Hepatic stellate cell (primary cell): ENCODE data around the gene EYA3.

ENCODE experiments used
- DNase-seq: peaks from one replicate; pipeline ENCODE4 v3.0.0; 2011; ENCODE audit warnings: low spot score

The EYA3 gene

DNA sequence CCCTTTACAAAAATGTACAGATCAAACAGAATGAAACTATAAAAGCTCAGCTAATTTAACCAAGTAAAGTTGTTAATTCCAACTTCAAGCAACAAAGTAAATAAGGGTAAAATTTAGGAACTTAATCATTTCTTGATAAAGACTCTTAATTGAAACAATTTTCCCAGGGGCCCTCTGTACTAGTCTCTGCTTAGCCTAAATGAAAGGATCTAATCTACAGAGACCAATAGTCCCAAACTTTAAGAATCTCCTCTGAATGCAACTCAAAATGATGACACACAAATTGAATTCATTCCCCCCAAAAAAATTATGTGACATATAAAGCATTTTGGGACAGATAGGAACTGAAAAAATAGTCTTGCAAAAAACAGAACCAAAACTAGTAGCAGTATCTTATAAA lies 16.6 kb downstream of the EYA3 start:
- DNase-seq, result no peak

DNA sequence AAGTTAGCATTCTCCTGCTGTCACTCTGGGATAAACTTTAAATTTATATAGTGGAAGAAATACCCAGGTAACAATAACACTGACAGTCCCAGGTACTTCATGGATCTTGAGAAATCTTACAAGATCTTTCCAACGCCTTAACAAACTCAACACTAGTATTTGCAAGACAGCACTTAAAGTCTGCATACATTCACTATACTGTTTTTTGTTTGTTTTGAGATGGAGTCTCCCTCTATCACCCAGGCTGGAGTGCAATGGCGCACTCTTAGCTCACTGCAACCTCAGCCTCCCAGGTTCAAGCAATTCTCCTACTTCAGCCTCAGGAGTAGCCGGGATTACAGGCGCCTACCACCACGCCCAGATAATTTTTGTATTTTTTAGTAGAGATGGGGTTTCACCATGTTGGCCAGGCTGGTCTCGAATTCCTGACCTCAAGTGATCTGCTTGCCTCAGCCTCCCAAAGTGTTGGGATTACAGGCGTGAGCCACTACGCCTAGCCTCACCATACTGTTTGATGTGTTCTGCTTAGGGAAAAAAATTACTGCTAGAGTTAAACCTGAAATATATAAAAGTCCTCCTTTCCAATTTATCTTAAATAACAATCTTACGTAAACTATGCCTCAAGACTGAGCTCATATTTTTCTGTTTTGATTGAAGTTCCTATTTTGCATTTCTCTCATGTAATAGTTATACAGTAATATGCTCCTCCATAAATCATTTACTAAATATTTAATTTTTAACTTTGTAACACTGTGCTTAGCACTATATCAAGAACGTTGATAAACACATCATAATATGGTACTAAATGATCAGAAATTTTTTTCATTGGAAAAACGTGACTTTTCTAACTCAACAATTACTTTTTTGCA lies 17.5 kb downstream of the EYA3 start:
- no peak for DNase-seq

DNA sequence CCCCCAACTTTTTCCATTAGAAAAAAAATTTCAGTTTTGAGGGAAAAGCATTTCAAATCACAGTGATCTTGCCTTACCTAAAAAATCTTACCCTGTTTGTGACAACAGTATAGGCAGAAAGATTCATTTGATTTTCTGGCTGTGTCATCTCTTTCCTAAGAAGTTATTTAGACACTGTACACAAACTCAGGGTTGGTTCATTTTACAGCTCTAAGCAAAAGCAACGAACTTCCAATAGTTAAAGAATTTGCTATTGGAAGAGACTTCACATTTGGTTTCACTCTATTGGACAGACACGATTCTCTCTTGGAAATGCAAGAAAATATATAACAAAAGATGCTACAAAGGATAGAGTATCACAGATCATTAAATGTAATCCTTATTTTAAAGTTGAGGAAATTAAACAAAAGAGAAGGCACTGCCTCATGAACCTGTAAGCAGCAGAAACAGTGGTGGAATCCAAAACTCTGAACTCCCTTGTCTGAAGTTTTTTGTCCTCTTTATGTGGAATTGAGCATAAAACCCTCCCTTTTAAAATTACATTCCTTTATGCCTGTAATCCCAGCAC lies 20.8 kb downstream of the EYA3 start:
- DNase-seq, result no peak

DNA sequence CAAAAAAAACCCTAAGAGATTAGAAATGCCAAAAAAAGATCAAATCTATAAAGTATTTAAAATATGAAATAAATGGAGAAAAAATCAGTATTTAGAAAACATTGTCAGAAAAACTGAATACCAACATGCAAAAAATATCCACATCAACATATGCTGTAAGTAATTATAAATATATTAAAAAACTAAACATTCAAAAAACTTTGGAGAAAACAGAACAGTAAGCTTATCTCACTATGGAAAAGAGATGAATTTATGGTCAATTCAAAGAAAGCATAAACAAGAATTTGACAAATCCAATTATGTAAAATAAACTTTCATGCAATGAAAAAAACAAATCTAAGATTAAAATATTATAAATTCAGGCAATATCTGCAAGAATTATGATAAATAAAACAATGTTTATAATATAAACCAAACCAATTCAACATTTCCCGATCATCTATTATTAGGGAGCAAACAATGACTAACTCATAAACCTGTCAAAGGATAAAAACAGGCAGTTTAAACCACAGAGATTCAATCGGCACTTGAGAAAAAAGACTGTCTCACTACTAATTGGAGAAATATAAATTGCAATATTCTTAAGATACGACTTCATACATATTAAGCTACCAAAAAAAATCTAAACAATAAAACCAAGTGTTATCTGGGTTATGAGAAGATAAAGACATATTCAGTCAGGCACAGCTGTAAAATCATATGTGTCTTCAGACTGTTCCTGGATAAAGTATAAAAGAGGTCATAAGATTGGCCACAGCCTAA lies 21.8 kb downstream of the EYA3 start:
- DNase-seq, result no peak

DNA sequence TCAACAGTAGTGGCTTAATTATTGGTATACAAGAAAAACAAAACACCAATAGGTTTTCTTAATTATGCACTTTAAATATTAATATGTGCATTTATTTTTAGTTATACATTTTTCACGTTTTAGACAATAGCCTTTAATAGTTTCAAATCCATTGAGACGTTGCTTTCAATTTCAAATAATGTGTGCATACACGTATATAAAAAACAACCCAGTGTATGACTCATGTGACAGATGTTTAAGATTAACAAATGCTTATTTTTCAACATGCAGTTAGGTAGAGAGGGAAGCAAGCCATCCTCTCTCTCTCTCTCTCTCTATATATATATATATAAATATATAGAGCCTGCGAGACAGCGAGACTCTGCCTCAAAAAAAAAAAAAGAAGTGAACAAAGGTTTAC lies 24.3 kb downstream of the EYA3 start:
- peak; percentile 7 for DNase-seq

DNA sequence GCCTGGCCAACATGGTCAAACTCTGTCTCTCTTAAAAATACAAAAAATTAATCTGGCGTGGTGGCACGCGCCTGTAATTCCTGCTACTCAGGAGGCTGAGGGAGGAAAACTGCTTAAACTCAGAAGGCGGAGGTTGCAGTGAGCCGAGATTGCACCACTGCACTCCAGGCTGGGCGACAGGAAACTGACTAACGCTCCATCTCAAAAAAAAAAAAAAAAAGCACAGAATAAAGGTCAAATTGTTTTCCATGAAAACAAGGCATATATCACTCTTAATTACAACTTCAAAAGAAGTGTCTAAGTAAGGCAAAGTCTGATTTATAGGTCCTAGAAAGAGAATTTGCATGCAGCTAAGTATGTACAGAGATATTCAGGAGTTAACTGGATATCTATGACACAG lies 25.6 kb downstream of the EYA3 start:
- no peak for DNase-seq

DNA sequence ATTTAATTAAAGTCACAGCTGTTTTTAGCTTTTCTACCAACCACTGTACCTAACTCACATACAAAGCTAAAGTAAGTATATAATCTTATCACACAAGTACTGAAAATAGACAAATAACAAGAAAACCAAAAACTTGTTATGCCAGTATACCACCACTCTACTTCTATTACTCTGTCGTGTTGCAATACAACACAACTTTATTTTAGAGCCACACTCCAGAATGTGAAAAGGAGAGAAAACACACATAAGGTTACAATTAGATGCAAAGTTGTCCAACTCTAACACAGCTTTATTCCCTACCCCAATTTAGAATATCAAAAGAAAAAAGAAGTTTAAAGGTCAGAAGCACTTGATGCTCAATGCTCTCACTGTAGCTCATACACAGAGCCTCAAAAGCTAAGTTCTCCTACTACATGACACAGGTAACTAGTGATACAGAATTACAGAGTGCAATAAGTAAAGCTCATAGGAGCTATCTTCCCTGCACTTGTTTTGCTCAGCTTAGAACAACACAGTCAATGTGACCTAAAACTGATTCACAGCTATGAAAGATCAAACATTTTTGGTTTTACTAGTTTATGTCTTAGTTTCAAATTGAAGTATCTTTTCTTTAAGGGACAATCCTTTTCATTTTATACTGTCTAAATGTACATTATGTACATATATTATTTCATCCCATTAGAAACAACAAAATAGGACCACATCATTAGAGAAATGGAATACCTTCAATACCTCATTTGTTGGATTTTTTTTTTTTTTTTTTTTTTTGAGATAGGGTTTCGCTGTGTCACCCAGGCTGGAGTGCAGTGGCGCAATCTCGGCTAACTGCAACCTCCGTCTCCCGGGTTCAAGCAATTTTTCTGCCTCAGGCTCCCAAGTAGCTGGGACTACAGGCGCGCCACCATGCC lies 29.2 kb downstream of the EYA3 start:
- DNase-seq, result no peak

DNA sequence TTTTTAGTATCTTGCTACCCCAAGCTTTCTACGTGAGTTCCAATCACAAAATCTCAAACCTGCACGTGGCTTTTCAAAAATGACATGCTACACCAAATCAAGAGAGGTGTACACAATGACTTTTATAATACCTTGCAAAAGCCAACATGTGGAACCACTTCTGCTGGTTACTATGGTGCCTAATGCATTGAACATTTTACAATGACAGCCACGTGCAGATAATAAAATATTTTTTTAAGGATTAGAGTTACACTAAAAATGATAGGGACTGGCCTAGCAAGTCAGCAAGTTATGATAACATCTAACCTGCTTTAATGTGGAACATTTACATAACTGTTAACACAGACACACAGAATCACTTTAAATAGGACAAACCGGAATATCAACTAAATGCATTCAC lies 30.2 kb downstream of the EYA3 start:
- no peak for DNase-seq

DNA sequence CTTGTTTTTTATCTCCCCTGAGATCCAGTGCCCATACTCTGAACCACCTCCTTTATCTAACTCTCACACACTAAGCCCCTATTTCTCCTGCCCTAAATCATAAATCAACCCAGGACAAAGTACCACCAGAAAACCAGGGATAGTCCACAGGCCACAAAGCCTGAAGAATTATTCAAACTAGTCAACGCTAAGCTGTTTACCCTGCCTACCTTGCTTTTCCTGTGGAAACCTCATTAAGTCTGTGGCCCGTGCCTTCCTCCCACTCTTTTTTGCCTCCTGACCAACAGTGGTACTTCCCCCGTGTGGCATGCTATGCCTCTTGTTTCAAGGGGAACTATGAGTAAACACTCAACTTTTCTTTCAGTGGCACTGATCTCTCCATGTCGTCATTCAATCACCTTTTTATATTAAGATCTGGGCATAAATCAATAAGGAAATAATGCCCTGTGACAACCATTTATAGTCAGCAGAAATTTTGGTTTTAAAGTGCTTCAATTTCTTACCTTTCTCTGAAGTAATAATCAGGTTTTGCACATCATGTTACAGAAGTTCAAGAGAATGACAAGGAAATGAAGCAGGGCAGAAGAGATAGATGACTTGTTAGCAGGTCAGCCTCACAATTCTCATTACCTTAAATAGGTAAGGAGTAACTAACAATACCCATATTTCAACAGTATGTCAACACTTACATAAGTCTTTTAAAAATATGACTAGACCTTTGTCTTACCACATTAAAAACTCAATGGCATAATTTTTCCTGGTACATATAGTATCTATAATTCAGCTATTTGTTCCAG lies 32.1 kb downstream of the EYA3 start:
- no peak for DNase-seq

DNA sequence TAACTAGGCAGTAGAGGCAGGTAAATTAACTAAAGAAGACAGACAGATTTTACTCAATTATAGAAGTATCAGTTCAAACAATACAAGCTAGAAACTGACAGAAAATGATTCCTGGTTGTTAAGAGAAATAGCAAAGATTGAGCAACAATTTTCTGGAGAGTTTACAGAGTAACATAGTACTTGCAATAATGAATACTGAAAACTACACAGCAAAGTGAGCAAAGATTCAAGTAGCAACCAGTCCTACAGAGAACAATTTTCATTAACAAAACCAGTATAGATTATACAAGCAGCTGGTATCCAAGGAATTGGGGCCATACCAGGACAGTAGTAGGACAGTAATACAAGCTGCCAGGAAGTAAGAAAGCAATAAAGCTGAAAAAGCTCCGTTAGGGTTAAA lies 37.6 kb downstream of the EYA3 start:
- DNase-seq, result no peak

DNA sequence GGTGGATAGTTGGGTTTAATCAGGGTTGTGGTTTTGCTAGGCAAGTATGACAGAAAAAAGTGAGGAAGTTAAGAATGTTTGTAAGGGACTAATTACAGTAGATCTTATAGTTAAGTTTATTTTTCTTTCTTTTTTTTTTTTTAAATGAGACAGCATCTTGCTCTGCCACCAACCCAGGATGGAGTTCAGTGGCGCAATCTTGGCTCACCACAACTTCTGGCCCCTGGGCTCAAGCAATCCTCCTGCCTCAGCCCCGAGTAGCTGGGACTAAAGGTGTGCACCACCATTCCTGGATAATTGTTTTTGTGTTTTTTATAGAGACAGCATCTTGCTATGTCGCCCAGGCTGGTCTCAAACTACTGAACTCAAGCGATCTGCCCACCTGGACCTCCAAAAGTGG lies 41.7 kb downstream of the EYA3 start:
- no peak for DNase-seq

DNA sequence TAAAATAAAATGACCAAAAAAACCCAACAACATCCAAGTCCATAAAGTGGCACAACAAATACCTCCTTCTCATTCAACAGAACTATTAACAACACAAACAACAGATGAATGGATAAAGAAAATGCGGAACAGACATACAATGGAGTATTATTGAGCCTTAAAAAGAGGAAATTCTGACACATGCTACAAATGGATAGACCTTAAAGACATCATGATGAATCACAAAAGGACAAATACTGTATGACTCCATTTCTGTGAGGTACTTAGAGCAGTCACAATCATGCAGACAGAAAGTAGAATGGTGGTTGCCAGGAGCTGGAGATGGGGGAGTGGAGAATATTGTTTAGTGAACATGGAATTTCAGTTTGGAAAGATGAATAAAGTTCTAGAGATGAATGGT lies 42.6 kb downstream of the EYA3 start:
- no peak for DNase-seq

DNA sequence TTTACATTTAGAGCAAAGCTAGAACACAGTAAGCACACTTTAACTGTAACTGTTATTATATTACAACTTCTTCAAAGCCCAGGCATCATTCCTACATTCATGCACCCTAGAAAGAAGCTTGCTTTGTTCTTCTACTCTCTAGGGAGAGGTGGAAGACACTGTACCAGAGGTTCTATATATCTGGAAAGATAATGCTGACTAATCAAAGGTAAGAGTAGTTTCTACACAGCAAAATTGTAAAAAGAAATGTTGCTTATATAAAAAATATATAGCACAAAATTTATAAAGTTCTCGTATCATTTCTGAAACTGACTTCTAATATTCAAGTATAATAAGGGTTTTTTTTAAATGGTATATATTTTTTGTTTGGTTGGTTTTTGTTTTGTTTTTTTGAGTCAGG lies 44.0 kb downstream of the EYA3 start:
- DNase-seq, result no peak

DNA sequence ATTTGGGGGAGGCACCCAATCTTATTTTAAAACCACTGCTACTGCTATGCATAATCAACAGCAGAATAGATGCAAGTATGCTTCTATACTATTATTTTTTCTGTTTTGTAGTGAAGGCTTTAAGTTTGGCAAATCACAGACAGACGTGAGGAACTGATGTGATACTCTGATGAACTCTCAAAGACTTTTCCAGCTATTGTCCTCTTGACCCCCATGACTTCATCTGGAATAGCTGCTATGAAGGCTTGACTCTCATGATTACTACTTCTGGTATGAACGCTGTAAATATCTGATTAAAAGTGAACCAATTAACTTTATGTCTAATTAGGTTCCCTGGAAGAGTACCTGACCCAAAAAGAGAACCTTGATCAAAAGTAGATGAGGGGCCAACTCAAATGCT lies 49.1 kb downstream of the EYA3 start:
- no peak for DNase-seq

DNA sequence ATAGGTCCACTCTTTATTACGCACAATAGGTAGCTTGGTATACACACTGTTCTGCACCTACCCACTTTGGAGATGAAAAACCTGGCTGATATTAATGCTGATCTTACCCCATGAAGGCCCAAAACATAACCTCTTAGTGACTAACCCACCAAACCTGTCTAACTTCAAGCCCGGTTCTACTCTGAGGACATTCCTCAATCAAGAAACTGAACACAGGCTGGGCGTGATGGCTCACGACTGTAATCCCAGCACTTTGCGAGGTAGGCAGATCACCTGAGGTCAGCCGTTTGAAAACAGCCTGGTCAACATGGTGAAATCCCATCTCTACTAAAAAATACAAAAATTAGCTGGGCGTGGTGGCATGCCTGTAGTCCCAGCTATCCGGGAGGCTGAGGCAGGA lies 50.5 kb downstream of the EYA3 start:
- DNase-seq, result no peak

DNA sequence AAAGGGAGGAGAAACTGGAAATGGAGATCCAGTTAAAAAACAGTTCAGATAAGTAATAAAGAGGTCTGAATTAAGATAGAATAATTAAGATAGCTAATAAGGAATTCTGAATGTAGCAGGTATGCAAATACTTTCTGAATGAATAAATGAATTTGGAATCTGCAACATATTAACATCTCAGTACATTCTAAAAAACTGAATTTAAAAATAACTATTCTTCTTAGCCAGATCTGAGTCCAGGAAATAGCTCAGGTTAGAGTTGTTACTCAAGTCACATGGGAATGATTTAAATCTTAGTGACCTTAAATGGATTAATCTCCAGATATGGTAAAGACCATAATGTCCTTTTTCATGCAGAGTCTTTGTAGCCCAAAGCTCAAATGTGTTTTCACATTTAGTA lies 51.2 kb downstream of the EYA3 start:
- DNase-seq, result no peak

DNA sequence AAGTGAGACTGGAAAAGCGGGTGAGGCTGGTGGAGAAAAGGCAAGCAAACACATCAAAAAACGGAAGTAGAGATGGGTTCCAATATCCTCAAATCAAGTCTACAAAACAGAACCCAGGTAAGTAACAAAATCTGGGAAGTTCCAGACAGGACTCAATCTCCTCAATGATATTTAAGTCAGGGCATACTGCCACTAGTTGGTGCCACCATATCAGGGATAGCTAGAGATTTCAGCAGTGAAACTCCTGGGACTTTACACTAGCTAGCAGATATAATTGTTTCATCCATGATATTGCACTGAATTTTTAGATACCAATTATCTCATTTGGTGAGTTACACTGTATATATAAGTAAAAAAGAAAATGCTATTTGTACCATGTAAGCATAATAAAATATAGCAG lies 52.0 kb downstream of the EYA3 start:
- no peak for DNase-seq

DNA sequence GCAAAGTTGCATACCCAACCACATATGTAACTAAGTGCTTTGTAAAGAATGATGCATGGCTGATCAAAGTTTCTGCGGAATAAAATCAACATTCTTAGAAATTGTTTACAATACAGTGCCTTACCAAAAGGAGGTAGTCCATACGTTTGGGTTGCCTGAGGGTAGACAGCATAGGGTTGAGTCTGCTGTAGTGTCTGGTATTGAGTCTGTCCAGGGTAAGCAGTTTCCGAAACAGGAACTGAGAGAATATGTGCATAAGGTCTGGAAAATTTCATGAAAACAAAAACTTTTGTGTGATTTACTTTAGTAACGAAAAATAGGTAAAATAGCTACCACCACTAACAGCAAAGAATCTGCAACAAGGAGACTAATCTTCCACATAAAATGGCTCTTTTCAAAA lies 53.0 kb downstream of the EYA3 start:
- DNase-seq, result no peak

DNA sequence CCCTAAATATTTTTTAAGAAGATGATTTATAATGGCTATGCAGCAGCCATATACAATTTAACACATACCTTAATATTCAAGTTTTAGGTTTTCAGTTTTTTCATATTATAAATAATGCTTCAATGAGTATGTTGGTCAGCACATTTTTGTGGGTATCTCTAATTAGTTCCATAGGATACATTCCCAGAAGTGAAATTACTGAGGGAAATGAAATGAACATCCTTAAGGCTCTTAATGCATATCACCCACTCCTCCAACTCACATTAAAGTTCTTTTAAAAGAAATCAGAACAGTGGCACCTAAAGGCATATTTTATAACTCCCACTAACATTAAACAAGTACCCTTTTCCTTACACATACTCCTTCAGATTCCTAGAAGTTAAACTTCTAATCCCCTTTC lies 56.1 kb downstream of the EYA3 start:
- no peak for DNase-seq

DNA sequence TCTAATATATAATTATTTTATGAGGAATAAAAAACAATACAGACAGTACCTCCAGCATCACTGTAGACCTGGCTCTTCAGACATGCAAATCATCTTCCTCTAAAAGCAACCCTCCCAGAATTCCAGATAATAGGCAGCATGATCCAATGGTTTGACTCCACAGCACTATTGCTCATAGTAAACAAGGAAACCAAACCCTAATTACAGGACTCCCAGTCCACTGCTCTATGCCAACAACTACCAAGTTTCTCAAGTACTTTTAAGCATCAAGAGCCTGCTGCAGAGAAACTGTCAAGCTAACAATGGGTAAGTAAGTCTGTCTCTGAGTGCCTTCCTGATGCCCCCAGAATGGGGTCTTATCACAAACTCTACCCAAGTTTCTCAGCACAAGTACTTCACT lies 57.2 kb downstream of the EYA3 start:
- DNase-seq, result no peak

DNA sequence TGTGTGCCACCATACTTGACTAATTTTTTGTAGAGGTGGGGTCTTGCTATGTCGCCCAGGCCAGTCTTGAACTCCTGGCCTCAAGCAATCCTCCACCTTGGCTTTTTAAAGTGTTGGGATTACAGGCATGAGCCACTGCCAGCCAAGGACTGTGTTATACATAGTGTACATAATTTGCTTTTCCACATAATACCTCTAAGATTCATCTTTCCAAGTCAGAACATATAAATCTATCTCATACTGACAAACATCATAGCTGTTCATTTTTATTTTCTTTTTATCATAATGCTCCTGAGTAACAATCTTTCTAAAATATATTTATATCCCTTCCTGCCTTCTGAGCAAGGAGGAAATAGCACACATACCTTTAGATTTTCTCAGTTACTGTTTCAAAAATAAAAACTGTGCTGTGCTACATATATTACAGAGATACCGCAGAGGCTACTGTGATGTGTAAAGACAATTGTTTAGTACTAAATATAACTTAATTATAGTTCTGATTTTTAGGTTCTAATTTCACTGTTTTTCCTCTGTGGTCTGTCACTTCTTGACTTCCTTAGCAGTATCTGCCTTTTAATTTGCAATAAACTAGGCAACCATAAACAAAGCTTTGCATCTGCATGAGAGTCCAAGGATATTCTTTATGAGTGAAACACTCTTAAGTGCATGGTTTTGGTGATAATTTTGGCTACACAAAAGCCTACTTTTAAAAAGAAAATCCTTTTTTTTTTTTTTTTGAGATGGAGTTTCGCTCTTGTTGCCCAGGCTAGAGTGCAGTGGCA lies 59.3 kb downstream of the EYA3 start:
- DNase-seq, result peak; percentile 16
